A549 (cell line): ENCODE results near the gene CAPN9.

Source experiments
- CEBPB ChIP-seq, 2 experiments: fragments of >200 bp in 1 of 2; sonication (Bioruptor Twin) in 1 of 2; formaldehyde crosslinking in 1 of 2; IDR thresholded peaks; 2 replicates each; pipeline ENCODE4 v1.6.1; 2012 to 2016
- CTCF ChIP-seq: fragments of >200 bp; sonication (Bioruptor Twin); formaldehyde crosslinking; IDR thresholded peaks from 3 replicates; pipeline ENCODE4 v1.5.1; 2016
- E2F6 ChIP-seq: IDR thresholded peaks from 2 replicates; pipeline ENCODE4 v1.6.1; 2012; ENCODE audit warnings: low read depth, borderline replicate concordance
- GATA3 ChIP-seq: IDR thresholded peaks from 2 replicates; pipeline ENCODE4 v1.6.1; 2012; ENCODE audit warnings: borderline replicate concordance
- MAFK ChIP-seq: fragments of 450-650 bp; IDR thresholded peaks from 2 replicates; pipeline ENCODE4 v1.6.1; 2014; ENCODE audit not compliant: partially characterized antibody
- NFE2L2 ChIP-seq: fragments of 150-350 bp; conservative IDR thresholded peaks from 2 replicates; pipeline ENCODE4 v1.6.1; 2014; ENCODE audit warnings: low read length
- RAD21 ChIP-seq, 2 experiments: fragments of >200 bp in 1 of 2; sonication (Bioruptor Twin) in 1 of 2; formaldehyde crosslinking in 1 of 2; IDR thresholded peaks in 1 of 2; conservative IDR thresholded peaks in 1 of 2; 2 replicates in 1 of 2; 3 replicates in 1 of 2; pipeline ENCODE4 v1.6.1; 2012 to 2018; ENCODE audit warnings: inconsistent platforms in 1 of 2
- RCOR1 ChIP-seq: fragments of 150-350 bp; IDR thresholded peaks from 2 replicates; pipeline ENCODE4 v1.6.1; 2014; ENCODE audit warnings: antibody characterized with exemption, low read length, low read depth
- USF2 ChIP-seq: fragments of 450-650 bp; IDR thresholded peaks from 2 replicates; pipeline ENCODE4 v1.6.1; 2014; ENCODE audit warnings: antibody characterized with exemption
- ZSCAN20 ChIP-seq: fragments of 250-450 bp; sonication (Bioruptor Pico); IDR thresholded peaks from 2 replicates; pipeline ENCODE4 v1.8.0; 2022; ENCODE audit warnings: mild to moderate bottlenecking, moderate library complexity

- no peak for TF ChIP-seq CEBPB (IDR thresholded peaks at IDR 0.05)
- no peak for TF ChIP-seq GATA3
- no peak for TF ChIP-seq NFE2L2
- TF ChIP-seq E2F6 = no peak
- TF ChIP-seq ZSCAN20 (CRISPR knock-in tag) = no peak
- no peak for TF ChIP-seq RCOR1
- TF ChIP-seq RAD21 (conservative IDR thresholded peaks at IDR 0.05 in 1 of 2, IDR thresholded peaks at IDR 0.05 in 1 of 2) = no peak
- TF ChIP-seq MAFK = no peak
- TF ChIP-seq CTCF = no peak
- TF ChIP-seq USF2 = no peak
These were observed 35.9 kb upstream of the CAPN9 start for GRCh38 chr1:230711245-230711644.
